GM10847 (cell line): ENCODE data around the gene HIVEP3.

Experiments
- POLR2A ChIP-seq: IDR thresholded peaks from 2 replicates; pipeline ENCODE4 v1.6.1; 2011; ENCODE audit not compliant: insufficient read length; ENCODE audit errors: extremely low read depth

The HIVEP3 gene

GRCh38 chr1:41741244-41741643 lies 177.5 kb downstream of the HIVEP3 start:
- TF ChIP-seq POLR2A: no peak

GRCh38 chr1:41740630-41741239 lies 178.0 kb downstream of the HIVEP3 start:
- no peak for TF ChIP-seq POLR2A

- no peak for TF ChIP-seq POLR2A
Measured at GRCh38 chr1:41740058-41740457, 178.7 kb downstream of the HIVEP3 start.

GRCh38 chr1:41739061-41739955 lies 179.4 kb downstream of the HIVEP3 start:
- no peak for TF ChIP-seq POLR2A

- no peak for TF ChIP-seq POLR2A
Measured at GRCh38 chr1:41738475-41738874, 180.2 kb downstream of the HIVEP3 start.

GRCh38 chr1:41738006-41738405 lies 180.7 kb downstream of the HIVEP3 start:
- TF ChIP-seq POLR2A: no peak

- no peak for TF ChIP-seq POLR2A
Measured at GRCh38 chr1:41735631-41736260, 183.0 kb downstream of the HIVEP3 start.

- no peak for TF ChIP-seq POLR2A
Measured at GRCh38 chr1:41735139-41735538, 183.6 kb downstream of the HIVEP3 start.

- TF ChIP-seq POLR2A: no peak
Measured at GRCh38 chr1:41734201-41734970, 184.3 kb downstream of the HIVEP3 start.

- no peak for TF ChIP-seq POLR2A
Measured at GRCh38 chr1:41733725-41734124, 185.0 kb downstream of the HIVEP3 start.

GRCh38 chr1:41733021-41733420 lies 185.7 kb downstream of the HIVEP3 start:
- no peak for TF ChIP-seq POLR2A

- TF ChIP-seq POLR2A: no peak
Measured at GRCh38 chr1:41731516-41732030, 187.1 kb downstream of the HIVEP3 start.

- no peak for TF ChIP-seq POLR2A
Measured at GRCh38 chr1:41730806-41731205, 187.9 kb downstream of the HIVEP3 start.

- TF ChIP-seq POLR2A: no peak
Measured at GRCh38 chr1:41728403-41729202, 190.1 kb downstream of the HIVEP3 start.
